ENCODE data around the gene SLC35C1. TPM values are rescaled to one million over a fixed set of nuclear protein-coding genes. Genes with fewer than 3 reads are reported as not detected.

SLC35C1 gene
- total and polyA plus RNA-seq, 2 of the 8 experiments (the other 6 are each of a cell fraction or from before 2014, with no cell fraction given): 4.6 to 10.6 TPM

GRCh38 chr11:45774786-45775185 lies 30.2 kb upstream of the SLC35C1 start:
- ChIA-PET POLR2A (ENCODE audit: partially characterized antibody) (no interaction called here), CTCF (ENCODE audit: partially characterized antibody) (interaction anchor here (1.0 to 6.1 kb wide), 4 partner anchors 9 to 404 kb away, joined by 3 to 85 read pairs (median 4); no protein-coding TSS in a partner anchor)
- H4K20me1 ChIP-seq (replicated peaks in 1 of 2; ENCODE audit: control insufficient read depth in 1 of 2, insufficient read depth in 2 of 2, low read length in 2 of 2): no peaks in the 10 kb centered on the region
- H4K8ac ChIP-seq (ENCODE audit: extremely low read depth, insufficient read depth, low read length): no peak overlapping the region
- H2BK120ac ChIP-seq (replicated peaks; ENCODE audit: low read depth, low read length): no peak overlapping the region
- no peak overlapping the region for H4K5ac ChIP-seq (ENCODE audit: insufficient read length, low read depth, low read length)
- no peak overlapping the region for H3K9ac ChIP-seq (replicated peaks in 1 of 4; ENCODE audit: extremely low read depth in 1 of 4, low read depth in 3 of 4, low read length in 3 of 4)
- FAIRE-seq: no peak
- no peaks in the 10 kb centered on the region for H3K36me3 ChIP-seq (ENCODE audit: control insufficient read depth in 2 of 4, insufficient read depth in 4 of 4, low read length in 3 of 4)
- H3K79me2 ChIP-seq (ENCODE audit: control insufficient read depth in 1 of 2, insufficient read depth in 2 of 2, low read length in 2 of 2): no peaks in the 10 kb centered on the region
- no peak overlapping the region for H4K91ac ChIP-seq (replicated peaks; ENCODE audit: insufficient read length, low read length)
- WGBS, 2 experiments (ENCODE audit: extremely low coverage in 1 of 2, insufficient coverage in 1 of 2, insufficient read length in 1 of 2, insufficient replicate concordance in 2 of 2, low coverage in 1 of 2, low lambda C conversion rate in 2 of 2, missing lambda C conversion rate in 1 of 2): 91% methylated on average over 4 of the region's 4 CpGs; no CpG with 5 or more reads in 1 of the 2 experiments
- no peak overlapping the region for H3K4me3 ChIP-seq (ENCODE audit: extremely low read depth in 1 of 4, insufficient read depth in 2 of 4, low read depth in 3 of 4, low read length in 4 of 4)
- no peak overlapping the region for H3K23ac ChIP-seq (ENCODE audit: insufficient read length)
- no peaks in the 10 kb centered on the region; a peak in 1 of 7 replicates for H3K4me1 ChIP-seq (replicated peaks in 1 of 4; ENCODE audit: control insufficient read depth in 3 of 4, insufficient read depth in 4 of 4, low read length in 3 of 4)
- H3K56ac ChIP-seq (replicated peaks; ENCODE audit: insufficient read length, low read depth, low read length): no peak overlapping the region
- H3K18ac ChIP-seq (ENCODE audit: extremely low read depth, low read length): no peak overlapping the region
- no peak overlapping the region for H2BK5ac ChIP-seq (ENCODE audit: low read depth, low read length)
- peaks cover 0 to 6% (median 5%) of the 10 kb centered on the region in 4 experiments; a peak in 6 of 7 replicates for H3K27me3 ChIP-seq (replicated peaks in 1 of 4; ENCODE audit: control insufficient read depth in 3 of 4, extremely low read depth in 1 of 4, insufficient read depth in 3 of 4, low read length in 3 of 4)
- TF ChIP-seq SIN3A (conservative IDR thresholded peaks at IDR 0.05 in 1 of 2, IDR thresholded peaks at IDR 0.05 in 1 of 2; ENCODE audit: low read depth in 1 of 2, low read length in 2 of 2): no peak
- TF ChIP-seq POLR2A (IDR thresholded peaks at IDR 0.05; ENCODE audit: control extremely low read depth in 1 of 2, low read depth in 2 of 2, low read length in 2 of 2): no peak
- no peak for TF ChIP-seq TBP (IDR thresholded peaks at IDR 0.05; ENCODE audit: low read depth, low read length)
- no peak for TF ChIP-seq HDAC2 (IDR thresholded peaks at IDR 0.05; ENCODE audit: borderline replicate concordance in 1 of 2, low read depth in 2 of 2, low read length in 2 of 2)
- TF ChIP-seq CHD1 (IDR thresholded peaks at IDR 0.05; ENCODE audit: low read depth, low read length): no peak
- no peak for TF ChIP-seq FOSL1 (IDR thresholded peaks at IDR 0.05; ENCODE audit: insufficient read depth, low read depth, low read length)
- no peak for TF ChIP-seq TCF12 (IDR thresholded peaks at IDR 0.05; ENCODE audit: low read depth, low read length)
- H3K79me1 ChIP-seq (ENCODE audit: low read depth, low read length): no peaks in the 10 kb centered on the region
- no peak overlapping the region for H3K27ac ChIP-seq (ENCODE audit: low read depth, low read length)
- H2AFZ ChIP-seq (ENCODE audit: low read length): no peak overlapping the region
- H2BK12ac ChIP-seq (ENCODE audit: low read depth, low read length): no peak overlapping the region
- no peak for DNase-seq (ENCODE audit: low read depth in 1 of 2, low spot score in 2 of 2)
- peaks cover 5% of the 10 kb centered on the region; the same call in 1 of the 2 replicates for H3K23me2 ChIP-seq (ENCODE audit: low read depth, low read length)
- H3K9me3 ChIP-seq (ENCODE audit: insufficient read depth in 2 of 2, low read depth in 1 of 2, low read length in 1 of 2): no peaks in the 10 kb centered on the region
- H2BK20ac ChIP-seq (ENCODE audit: low read length): no peak overlapping the region
- H2BK15ac ChIP-seq (ENCODE audit: low read length): no peak overlapping the region
- no peak overlapping the region for H3K14ac ChIP-seq (ENCODE audit: insufficient read length)
- H2AK5ac ChIP-seq (ENCODE audit: low read depth, low read length): no peak overlapping the region
- H3K4me2 ChIP-seq (ENCODE audit: insufficient read depth in 1 of 2, low read depth in 2 of 2, low read length in 2 of 2): no peak overlapping the region
- no peak overlapping the region for H3K4ac ChIP-seq (replicated peaks; ENCODE audit: insufficient read length, low read depth, low read length)

All from H1 (cell line).